Camera-type eye (tissue), 1 donor: Measurements from ENCODE around the gene HOXC11. TPM values are rescaled to one million over a fixed set of nuclear protein-coding genes. Genes with fewer than 3 reads are reported as not detected.

Source experiments
- total RNA-seq: library from RNA; depleted of rRNA; stranded (reverse); fragments of >200 nt; gene quantifications from one replicate; pipeline ENCODE4 v1.2.3, GENCODE V29; 2014

The HOXC11 gene
- total RNA-seq = not detected

GRCh38 chr12:53972722-53973235 is at the start of gene HOXC11:
Gene HOXC11, plus strand, starts transcription at chr12:53973126. Its CDS starts 116 bp downstream, at chr12:53973242.

GRCh38 chr12:53938326-53939140 is 34.4 kb upstream of the HOXC11 start, which contains the start of gene HOXC13:
Gene HOXC13, plus strand, starts transcription at chr12:53938831. Its CDS starts 76 bp downstream, at chr12:53938907.

GRCh38 chr12:53954694-53955035 is 18.3 kb upstream of the HOXC11 start, which contains the start of gene HOXC12:
Gene HOXC12, plus strand, starts transcription at chr12:53954903. Its CDS starts 27 bp downstream, at chr12:53954930.

GRCh38 chr12:53974084-53975063 is 1.4 kb downstream of the HOXC11 start, which contains the start of gene HOTAIR:
Gene HOTAIR, minus strand, starts transcription at chr12:53974954.

GRCh38 chr12:53984901-53985691 is 12.2 kb downstream of the HOXC11 start, which contains the start of gene HOXC10:
Gene HOXC10, plus strand, starts transcription at chr12:53985146. Its CDS starts 114 bp downstream, at chr12:53985260.

GRCh38 chr12:54000116-54001114 is 27.5 kb downstream of the HOXC11 start, which contains the start of gene HOXC9:
Gene HOXC9, plus strand, starts transcription at chr12:54000161. Its CDS starts 28 bp downstream, at chr12:54000189.

Other genes starting within 250 kb of the HOXC11 start
- 168 TPM for gene CALCOCO1, start 245.7 kb upstream of the HOXC11 start, total RNA-seq
- not detected for gene CISTR, start 221.1 kb upstream of the HOXC11 start, total RNA-seq
- not detected for gene HOXC13, start 34.3 kb upstream of the HOXC11 start, total RNA-seq
- not detected for gene HOXC12, start 18.2 kb upstream of the HOXC11 start, total RNA-seq
- gene HOTAIR, start 1.8 kb downstream of the HOXC11 start, total RNA-seq = not detected
- not detected for gene HOXC10, start 12.0 kb downstream of the HOXC11 start, total RNA-seq
- not detected for gene HOXC9, start 27.0 kb downstream of the HOXC11 start, total RNA-seq
- not detected for gene HOXC8, start 35.9 kb downstream of the HOXC11 start, total RNA-seq
- gene HOXC6, start 55.3 kb downstream of the HOXC11 start, total RNA-seq = not detected
- gene HOXC5, start 59.9 kb downstream of the HOXC11 start, total RNA-seq = not detected
- gene HOXC4, start 80.7 kb downstream of the HOXC11 start, total RNA-seq = not detected
- 35.5 TPM for gene SMUG1, start 215.9 kb downstream of the HOXC11 start, total RNA-seq